Common myeloid progenitor, CD34-positive (primary cell): ENCODE results near the gene BHLHE40.

Experiments
- CTCF ChIA-PET: fragments of 350-600 bp; sonication (Branson Sonifier 250); formaldehyde crosslinking; loops from one replicate; lab custom pipeline; 2021; ENCODE audit warnings: antibody characterized with exemption; lab: Charles Lee
- POLR2A ChIA-PET: fragments of 350-600 bp; sonication (Branson Sonifier 250); formaldehyde crosslinking; loops from one replicate; lab custom pipeline; 2021; ENCODE audit warnings: antibody characterized with exemption; lab: Charles Lee
- DNase-seq, 3 donors: peaks; one replicate each; pipeline versions ENCODE4 v3.0.0 to v3.0.0-alpha.2; 2013
- H3K27ac ChIP-seq, 2 experiments: 1 replicate in 1 of 2; 2 replicates in 1 of 2; pipeline ENCODE4 v1.7.0; 2013; ENCODE audit warnings: inconsistent platforms in 2 of 2, low read length in 2 of 2, mild to moderate bottlenecking in 2 of 2, low read depth in 1 of 2, moderate library complexity in 1 of 2; ENCODE audit not compliant: severe bottlenecking in 2 of 2, insufficient read depth in 1 of 2, poor library complexity in 1 of 2
- H3K27me3 ChIP-seq, 5 experiments: replicated peaks in 2 of 5; 1 replicate in 3 of 5; 2 replicates in 2 of 5; pipeline versions ENCODE4 v1.6.1 to v1.7.0; 2013; ENCODE audit warnings: low read length in 4 of 5, mild to moderate bottlenecking in 2 of 5, moderate library complexity in 2 of 5, inconsistent platforms in 1 of 5; ENCODE audit not compliant: insufficient read depth in 5 of 5, control insufficient read depth in 4 of 5
- H3K36me3 ChIP-seq, 4 experiments: 1 replicate in 2 of 4; 2 replicates in 2 of 4; pipeline versions ENCODE4 v1.6.1 to v1.7.0; 2013; ENCODE audit warnings: low read length in 3 of 4, control low read depth in 1 of 4, mild to moderate bottlenecking in 1 of 4; ENCODE audit not compliant: control insufficient read depth in 4 of 4, insufficient read depth in 4 of 4
- H3K4me1 ChIP-seq, 4 experiments: 1 replicate in 3 of 4; 2 replicates in 1 of 4; pipeline versions ENCODE4 v1.6.1 to v1.7.1; 2013; ENCODE audit warnings: low read length in 3 of 4, mild to moderate bottlenecking in 3 of 4, control low read depth in 1 of 4, inconsistent platforms in 1 of 4, moderate library complexity in 1 of 4; ENCODE audit not compliant: control insufficient read depth in 4 of 4, insufficient read depth in 4 of 4; ENCODE audit errors: control extremely low read depth in 1 of 4
- H3K4me3 ChIP-seq, 7 experiments: 1 replicate in 4 of 7; 2 replicates in 3 of 7; pipeline versions ENCODE4 v1.5.1 to v1.7.0; 2013; ENCODE audit warnings: mild to moderate bottlenecking in 7 of 7, low read length in 6 of 7, moderate library complexity in 6 of 7, inconsistent platforms in 2 of 7, low read depth in 2 of 7, control low read depth in 1 of 7; ENCODE audit not compliant: insufficient read depth in 4 of 7, control insufficient read depth in 1 of 7; ENCODE audit errors: extremely low read depth in 1 of 7
- H3K9me3 ChIP-seq, 5 experiments: 1 replicate in 4 of 5; 2 replicates in 1 of 5; pipeline versions ENCODE4 v1.6.1 to v1.7.1; 2013; ENCODE audit warnings: low read length in 4 of 5, mild to moderate bottlenecking in 2 of 5, inconsistent platforms in 1 of 5, low read depth in 1 of 5, moderate library complexity in 1 of 5; ENCODE audit not compliant: control insufficient read depth in 4 of 5, insufficient read depth in 2 of 5; ENCODE audit errors: control extremely low read depth in 1 of 5
- WGBS: methylation state at CpG from one replicate; pipeline ENCODE4 v1.1.5; 2013; ENCODE audit not compliant: insufficient coverage; 5-methylcytosine and 5-hydroxymethylcytosine counted together

BHLHE40 gene

GRCh38 chr3:5022187-5022965 is 43.1 kb downstream of the BHLHE40 start:
- no peak for DNase-seq
- WGBS: 97% methylated on average over 4 of the region's 6 CpGs
- POLR2A ChIA-PET: interaction anchor here (1.1 to 3.0 kb wide), 4 partner anchors 11 to 44 kb away, joined by 5 to 15 read pairs (median 6); partner anchors contain the start of gene BHLHE40
- CTCF ChIA-PET: interaction anchor here (1.1 to 9.2 kb wide), 11 partner anchors 10 to 311 kb away, joined by 3 to 80 read pairs (median 6); partner anchors contain the start of gene BHLHE40
- H3K4me1 ChIP-seq: peaks cover 0 to 42% (median 33%) of the 10 kb centered on the region in 4 experiments
- no peak overlapping the region for H3K4me3 ChIP-seq
- H3K27ac ChIP-seq: no peak overlapping the region
- no peaks in the 10 kb centered on the region for H3K9me3 ChIP-seq
- H3K36me3 ChIP-seq: no peaks in the 10 kb centered on the region
- H3K27me3 ChIP-seq: no peaks in the 10 kb centered on the region

GRCh38 chr3:5022966-5023776 is 43.9 kb downstream of the BHLHE40 start:
- peaks cover 0 to 34% (median 30%) of the 10 kb centered on the region in 4 experiments for H3K4me1 ChIP-seq
- no peaks in the 10 kb centered on the region for H3K36me3 ChIP-seq
- WGBS: 95% methylated on average over 12 of the region's 15 CpGs
- no peaks in the 10 kb centered on the region for H3K9me3 ChIP-seq
- ChIA-PET POLR2A (interaction anchor here (1.2 to 3.0 kb wide), 2 partner anchors 12 to 44 kb away, joined by 5 to 15 read pairs; partner anchors contain the start of gene BHLHE40), CTCF (interaction anchor here (0.9 to 9.2 kb wide), 11 partner anchors 11 to 312 kb away, joined by 3 to 80 read pairs (median 6); partner anchors contain the start of gene BHLHE40)
- H3K27me3 ChIP-seq: no peaks in the 10 kb centered on the region
- no peak for DNase-seq
- H3K27ac ChIP-seq: peak overlapping the region in 1 of 2 experiments; percentile 58
- no peak overlapping the region for H3K4me3 ChIP-seq

- WGBS: 90% methylated on average over 6 of the region's 9 CpGs
- peak overlapping the region in 1 of 2 experiments; percentile 58 for H3K27ac ChIP-seq
Observed at GRCh38 chr3:5023777-5024346, 44.6 kb downstream of the BHLHE40 start.

GRCh38 chr3:5026046-5026362 is 46.8 kb downstream of the BHLHE40 start:
- Histone ChIP-seq H3K36me3 (no peaks in the 10 kb centered on the region), H3K27ac (no peak overlapping the region), H3K4me1 (peaks cover 0 to 13% (median 10%) of the 10 kb centered on the region in 4 experiments), H3K4me3 (peak overlapping the region in 1 of 7 experiments; percentile 16), H3K27me3 (no peaks in the 10 kb centered on the region), H3K9me3 (no peaks in the 10 kb centered on the region)
- WGBS: 100% methylated on average over 3 of the region's 5 CpGs
- ChIA-PET POLR2A (interaction anchor here (0.5 to 1.6 kb wide), 8 partner anchors 9 to 48 kb away, joined by 3 to 9 read pairs (median 4); partner anchors contain the start of gene BHLHE40), CTCF (interaction anchor here (0.6 to 9.2 kb wide), 16 partner anchors 9 to 306 kb away, joined by 3 to 80 read pairs (median 9); partner anchors contain the start of gene BHLHE40)
- peak in 1 of 3 donors; percentile 26 for DNase-seq

More at GRCh38 chr3:5023777-5024346, 44.6 kb downstream of the BHLHE40 start:
- H3K4me3 ChIP-seq: no peak overlapping the region
- ChIA-PET POLR2A (interaction anchor here (3.0 kb wide), 1 partner anchor 45 kb away, joined by 15 read pairs; the partner anchor contains the start of gene BHLHE40), CTCF (interaction anchor here (0.9 to 9.2 kb wide), 12 partner anchors 12 to 312 kb away, joined by 3 to 80 read pairs (median 6); partner anchors contain the start of gene BHLHE40)
- DNase-seq: no peak
- H3K9me3 ChIP-seq: no peaks in the 10 kb centered on the region
- H3K36me3 ChIP-seq: no peaks in the 10 kb centered on the region
- H3K27me3 ChIP-seq: no peaks in the 10 kb centered on the region
- H3K4me1 ChIP-seq: peaks cover 0 to 28% (median 26%) of the 10 kb centered on the region in 4 experiments

- CTCF ChIA-PET: interaction anchor here (0.8 to 7.8 kb wide), 9 partner anchors 9 to 318 kb away, joined by 3 to 49 read pairs (median 5); partner anchors contain the start of gene BHLHE40
- H3K4me3 ChIP-seq: no peak overlapping the region
Observed at GRCh38 chr3:5029715-5030114, 50.5 kb downstream of the BHLHE40 start.

GRCh38 chr3:5030152-5030551 is 50.9 kb downstream of the BHLHE40 start:
- no peaks in the 10 kb centered on the region for H3K27me3 ChIP-seq
- peaks cover 4 to 30% (median 22%) of the 10 kb centered on the region in 4 experiments for H3K4me1 ChIP-seq
- ChIA-PET POLR2A (interaction anchor here (1.1 kb wide), 1 partner anchor 19 kb away, joined by 3 read pairs; no protein-coding TSS in a partner anchor), CTCF (interaction anchor here (0.8 to 7.8 kb wide), 8 partner anchors 9 to 318 kb away, joined by 3 to 49 read pairs (median 4); partner anchors contain the start of gene BHLHE40)
- H3K36me3 ChIP-seq: no peaks in the 10 kb centered on the region
- H3K9me3 ChIP-seq: no peaks in the 10 kb centered on the region
- DNase-seq: no peak
- no peak overlapping the region for H3K27ac ChIP-seq
- H3K4me3 ChIP-seq: no peak overlapping the region
- 97% methylated on average over 4 of the region's 5 CpGs for WGBS

More at GRCh38 chr3:5029715-5030114, 50.5 kb downstream of the BHLHE40 start:
- no peaks in the 10 kb centered on the region for H3K9me3 ChIP-seq
- H3K27ac ChIP-seq: no peak overlapping the region
- no peak for DNase-seq
- 100% methylated on average over 1 of the region's 1 CpG for WGBS
- no peaks in the 10 kb centered on the region for H3K36me3 ChIP-seq
- no peaks in the 10 kb centered on the region for H3K27me3 ChIP-seq
- POLR2A ChIA-PET: interaction anchor here (0.6 to 1.1 kb wide), 2 partner anchors 9 to 19 kb away, joined by 3 read pairs; no protein-coding TSS in a partner anchor
- peaks cover 4 to 27% (median 22%) of the 10 kb centered on the region in 4 experiments for H3K4me1 ChIP-seq
